ENCODE measurements around the gene CTSW.
"Not testable (repeated sequence)": the region's sequence is repeated elsewhere in the genome, so short reads cannot be mapped to it uniquely, and the experiment has no call there.

The CTSW gene

GRCh38 chr11:65886826-65887722, 7.4 kb downstream of the CTSW start:
- no peak for DNase-seq

DNA sequence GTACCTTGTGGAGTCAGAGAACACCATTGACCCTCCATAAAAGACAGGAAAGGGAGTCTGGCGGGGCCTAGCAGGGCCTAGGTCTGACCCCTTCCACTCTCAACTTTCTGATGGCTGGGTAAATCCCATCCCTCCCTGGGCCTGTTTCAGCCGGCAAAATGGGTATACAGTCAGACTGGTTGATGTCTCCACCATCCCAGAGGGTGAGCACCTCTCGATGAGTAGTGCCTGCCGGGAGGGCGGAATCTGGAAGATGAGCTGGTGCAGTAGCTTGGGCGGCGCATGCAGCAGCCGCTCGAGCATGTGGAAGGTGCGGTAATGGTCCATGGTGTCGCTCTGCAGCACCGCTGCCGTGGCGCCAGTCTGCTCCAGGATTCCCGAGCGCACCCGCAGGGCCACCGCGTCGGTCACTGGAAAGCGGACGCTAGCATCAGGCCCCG, 8.1 kb downstream of the CTSW start:
- DNase-seq: no peak

- DNase-seq: peak; percentile 81 to 98 (median 95)
Observed at GRCh38 chr11:65888163-65888814, 8.7 kb downstream of the CTSW start, which contains the start of gene FIBP. FIBP (minus strand) TSS chr11:65888471; CDS start chr11:65888418, 53 bp downstream.

GRCh38 chr11:65890324-65891218, 10.9 kb downstream of the CTSW start, which contains the start of gene CCDC85B:
CCDC85B (plus strand) TSS chr11:65890673; CDS start chr11:65890784, 111 bp downstream.
- peak; percentile 56 to 98 (median 94) for DNase-seq

GRCh38 chr11:65891219-65892136, 11.8 kb downstream of the CTSW start:
- no peak for DNase-seq

GRCh38 chr11:65892137-65892540, 12.5 kb downstream of the CTSW start:
- not testable (repeated sequence) for DNase-seq

- peak in 1 of 14 donors; percentile 47 for DNase-seq
Observed at GRCh38 chr11:65892661-65893317, 13.2 kb downstream of the CTSW start.

- DNase-seq: peak in 1 of 14 donors; percentile 14
Observed at GRCh38 chr11:65894034-65894591, 14.5 kb downstream of the CTSW start.

DNA sequence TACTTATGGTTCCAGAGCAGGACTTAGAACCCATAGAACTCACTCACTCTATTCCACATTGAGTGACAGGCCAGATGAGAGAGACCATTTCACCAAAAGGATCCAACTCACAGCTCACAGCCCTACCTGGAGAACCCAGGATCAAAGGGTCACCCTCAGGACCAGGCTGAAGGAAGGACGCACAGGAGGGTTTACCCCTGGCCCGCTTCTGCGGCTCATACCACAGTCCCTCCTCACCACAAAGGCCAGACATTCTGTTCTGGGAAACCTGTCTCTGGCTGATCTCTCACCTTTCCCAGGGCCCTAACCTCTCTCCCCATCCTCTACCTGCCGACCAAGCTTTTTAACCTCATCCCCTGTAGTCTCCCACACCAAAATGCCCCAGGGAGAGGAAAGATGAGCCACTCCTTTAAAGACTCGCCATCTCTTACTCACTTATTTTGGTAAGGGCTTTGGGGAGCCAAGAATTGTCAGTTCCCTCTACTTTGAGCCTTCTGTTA, 15.9 kb downstream of the CTSW start:
- DNase-seq: no peak

DNA sequence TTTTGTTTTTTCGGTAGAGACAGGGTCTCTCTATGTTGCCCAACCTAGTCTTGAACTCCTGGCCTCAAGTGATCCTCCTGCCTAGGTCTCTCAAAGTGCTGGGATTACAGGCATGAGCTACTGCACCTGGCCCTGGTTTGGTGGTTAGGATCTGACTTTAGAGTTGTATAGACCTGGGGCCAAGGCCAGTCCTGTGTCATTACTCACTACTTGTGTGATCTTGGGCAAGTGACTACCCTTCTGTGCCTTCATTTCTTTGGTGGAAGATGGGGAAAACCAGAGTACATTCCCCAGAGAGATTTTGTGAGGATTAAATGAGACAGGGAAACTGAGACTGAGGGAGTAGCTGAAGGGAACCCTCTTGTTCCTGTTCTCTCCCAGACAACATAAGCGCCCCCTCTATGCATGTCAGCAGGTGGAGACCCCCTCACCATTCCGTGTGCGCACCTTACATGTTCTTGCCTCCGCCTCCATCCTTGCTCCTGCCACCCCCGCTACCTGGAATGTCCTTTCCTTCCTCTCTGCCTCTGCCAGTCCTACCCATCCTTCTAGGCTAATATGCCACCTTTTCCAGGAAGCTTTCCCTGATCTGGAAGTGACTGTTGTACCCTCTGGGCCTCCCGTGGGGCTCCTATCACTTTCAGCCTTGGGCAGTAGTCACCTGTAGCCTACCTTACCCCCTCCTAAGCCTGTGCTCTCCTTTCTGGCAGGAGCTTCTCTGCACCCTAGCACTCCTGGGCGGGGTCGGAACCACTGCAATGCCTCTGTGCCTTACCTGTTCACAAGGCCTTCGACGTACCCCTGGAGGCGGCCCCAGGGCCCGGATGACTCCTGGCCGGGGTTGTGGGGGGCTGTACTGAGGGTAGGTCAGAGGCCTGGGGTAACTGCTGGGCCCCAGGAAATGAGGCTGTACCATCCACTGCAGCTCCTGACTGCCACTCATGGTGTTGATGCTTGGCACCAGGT, 16.7 kb downstream of the CTSW start:
- DNase-seq: no peak

GRCh38 chr11:65897020-65897471, 17.4 kb downstream of the CTSW start:
- DNase-seq: no peak

GRCh38 chr11:65898656-65899355, 19.2 kb downstream of the CTSW start:
- DNase-seq: no peak

GRCh38 chr11:65899356-65900124, 19.9 kb downstream of the CTSW start:
- DNase-seq: peak in 1 of 14 donors; percentile 55

DNA sequence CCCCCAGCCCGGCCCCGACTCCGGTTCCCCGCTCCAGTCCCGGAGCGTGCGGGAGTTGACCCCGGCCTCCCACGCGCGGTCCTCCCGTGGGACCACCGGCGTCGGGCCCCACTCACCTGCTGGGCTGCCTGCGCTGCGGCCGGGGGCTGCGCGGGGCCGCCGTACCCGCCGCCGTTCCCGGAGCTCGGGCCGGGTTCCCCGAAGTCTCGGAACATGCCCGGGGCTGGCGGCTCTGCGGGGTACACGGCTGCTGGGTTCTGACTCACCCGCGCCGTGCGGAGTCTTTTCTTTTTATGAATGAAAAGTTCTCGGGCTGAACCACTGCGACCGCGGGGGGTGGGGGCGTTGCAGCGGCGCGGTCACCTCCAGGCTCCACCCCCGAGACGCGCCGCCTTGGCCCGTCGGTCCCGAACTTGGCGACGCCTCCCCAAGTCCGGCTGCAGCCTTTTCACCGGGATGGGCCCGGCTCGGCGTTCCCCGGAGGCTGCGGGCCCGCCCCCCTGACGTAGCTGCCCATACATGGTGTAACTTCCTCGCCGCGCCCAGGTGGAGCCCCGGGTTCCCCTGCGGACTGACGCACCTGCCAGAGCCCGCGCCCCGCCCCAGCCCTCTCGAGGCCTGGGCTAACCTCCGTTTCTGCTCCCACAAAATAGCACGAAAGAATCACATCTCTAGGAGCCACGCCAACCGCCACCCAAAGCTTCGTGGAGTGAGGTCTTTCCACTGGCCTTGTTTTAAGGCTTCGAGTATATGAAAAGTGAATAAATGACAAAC, 20.7 kb downstream of the CTSW start, which contains the start of gene FOSL1:
FOSL1 (minus strand) TSS at position 264 of the 774 bp plus-strand sequence; CDS start at position 215, 49 bp downstream.
- peak in 8 of 14 donors; percentile 27 to 78 (median 45) for DNase-seq

- no peak for DNase-seq
Observed at GRCh38 chr11:65900899-65901180, 21.2 kb downstream of the CTSW start.

DNA sequence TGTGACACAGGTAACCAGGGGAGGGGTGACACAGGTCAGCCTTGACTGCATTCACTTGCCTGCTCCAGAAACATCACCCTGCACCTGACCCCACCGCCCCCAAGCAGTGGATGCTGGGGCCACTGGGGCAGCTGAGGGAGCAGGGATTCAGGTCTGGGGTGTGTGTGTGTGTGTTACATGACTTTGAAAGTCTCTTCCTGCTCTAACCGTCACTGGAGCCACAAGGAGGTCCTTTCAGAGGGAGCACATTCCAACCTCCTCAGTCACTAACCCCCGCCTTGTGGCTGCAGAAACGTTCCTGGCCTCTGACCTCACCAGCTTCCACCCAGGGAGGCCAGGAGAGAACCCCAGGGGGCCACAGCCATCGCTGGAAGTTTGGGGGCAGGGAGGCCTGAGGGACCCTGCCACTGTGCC, 23.4 kb downstream of the CTSW start:
- no peak for DNase-seq
